T1000 (cell line): Measurements from ENCODE around the gene PHETA2.
"Not testable (repeated sequence)": the region's sequence is repeated elsewhere in the genome, so short reads cannot be mapped to it uniquely, and the experiment has no call there.

Experiments used
- DNase-seq: peaks from one replicate; lab custom pipeline; 2025; ENCODE audit warnings: mixed read lengths; lab: John Stamatoyannopoulos, UW

Gene PHETA2

DNA sequence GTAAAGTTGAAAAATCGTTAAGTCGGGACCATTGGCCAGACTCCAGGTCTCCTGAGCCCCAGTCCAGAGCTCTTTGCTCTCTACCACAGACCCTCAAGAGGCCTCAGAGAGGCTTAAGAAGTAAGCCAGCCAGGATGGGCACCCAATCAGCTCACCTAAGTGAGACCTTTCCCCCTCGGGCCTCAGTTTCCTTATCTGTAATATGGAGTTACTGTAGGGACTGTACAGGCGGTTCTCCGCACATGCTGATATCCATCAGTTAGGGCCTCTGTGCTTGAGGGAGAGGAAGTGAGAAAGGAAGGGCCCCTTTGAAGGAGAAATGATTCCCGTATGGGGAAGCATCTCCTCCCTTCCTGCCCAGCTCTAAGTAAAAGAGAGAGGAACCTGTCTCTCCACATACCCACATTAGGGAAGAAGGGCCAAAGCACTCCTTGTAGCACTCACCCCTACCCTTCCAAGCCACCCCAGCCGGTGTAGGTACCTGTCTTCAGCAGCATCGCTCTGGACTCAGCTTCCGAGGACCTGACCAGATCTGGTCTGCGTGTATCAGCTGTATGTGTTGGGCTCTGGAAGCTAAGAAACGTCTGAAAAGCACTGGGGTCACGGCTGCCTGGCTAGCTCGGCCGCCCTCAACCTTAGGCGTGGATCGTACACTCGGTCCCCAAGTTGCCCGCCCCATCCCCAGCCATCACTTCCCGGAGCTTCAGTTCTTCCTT is 4.1 kb upstream of the PHETA2 start:
- no peak for DNase-seq

DNA sequence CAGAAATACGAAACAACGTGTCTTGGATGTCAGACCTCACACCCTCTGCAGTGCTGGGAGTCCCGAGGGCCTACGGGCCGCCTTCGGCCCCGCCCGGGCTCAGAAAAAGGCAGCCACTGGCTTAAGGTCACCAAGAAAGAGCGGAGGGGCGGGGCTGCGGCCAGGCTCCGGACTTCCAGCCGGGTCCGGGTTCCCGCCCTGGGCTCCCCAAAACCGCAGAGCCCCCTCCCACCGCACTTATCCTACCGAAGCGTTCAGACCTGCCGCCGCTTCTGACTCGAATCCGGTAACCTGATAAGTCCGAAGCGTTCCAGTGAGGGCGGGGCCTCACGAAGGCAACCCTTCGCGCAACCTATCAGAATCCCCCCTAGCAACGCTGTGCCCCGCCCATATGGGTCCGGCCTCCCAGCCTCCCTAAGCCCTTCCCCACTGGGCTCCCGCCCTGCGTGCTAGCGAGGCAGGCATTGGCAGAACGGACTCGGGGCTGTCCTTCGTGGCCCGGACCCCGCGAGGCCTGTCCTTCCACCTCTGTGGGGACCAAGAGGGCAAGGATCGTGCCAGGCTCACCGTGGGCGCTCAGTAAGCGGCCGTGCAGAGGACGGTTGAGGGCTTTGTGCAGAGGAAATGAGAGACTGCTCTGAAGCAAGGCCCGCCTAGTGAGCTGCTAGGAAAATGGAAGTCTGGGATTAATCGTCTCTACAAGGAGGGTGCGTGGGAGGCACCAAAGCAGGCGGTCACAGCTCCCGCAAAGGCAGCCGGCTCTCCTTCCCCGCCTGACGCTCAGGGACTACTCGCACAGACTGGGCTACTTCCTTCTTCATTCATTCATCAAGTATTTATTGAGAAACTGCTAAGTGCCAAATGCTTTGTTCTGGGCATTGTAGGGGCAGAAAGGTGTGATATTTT is 3.3 kb upstream of the PHETA2 start, which contains the start of gene NAGA:
Gene NAGA (minus strand): TSS at position 296 of the 906 bp plus-strand sequence. CDS start 515 bp downstream, outside the sequence.
- peak; percentile 89 for DNase-seq

DNA sequence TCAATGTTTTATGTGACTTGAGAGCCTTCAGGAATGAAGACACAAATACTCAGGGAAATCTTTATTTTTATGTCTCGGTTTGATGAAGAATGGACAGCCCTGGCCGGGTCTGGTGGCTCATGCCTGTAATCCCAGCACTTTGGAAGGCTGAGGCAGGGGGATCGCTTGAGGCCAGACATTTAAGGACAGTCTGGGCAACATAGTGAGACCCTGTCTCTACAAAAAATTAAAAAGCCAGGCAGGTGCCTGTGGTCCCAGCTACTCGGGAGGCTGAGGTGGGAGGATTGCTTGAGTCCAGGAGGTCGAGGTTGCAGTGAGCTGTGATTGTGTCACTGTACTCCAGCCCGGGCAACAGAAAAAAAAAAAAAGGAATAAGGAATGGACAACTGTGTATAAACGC is 2.5 kb upstream of the PHETA2 start:
- not testable (repeated sequence) for DNase-seq

DNA sequence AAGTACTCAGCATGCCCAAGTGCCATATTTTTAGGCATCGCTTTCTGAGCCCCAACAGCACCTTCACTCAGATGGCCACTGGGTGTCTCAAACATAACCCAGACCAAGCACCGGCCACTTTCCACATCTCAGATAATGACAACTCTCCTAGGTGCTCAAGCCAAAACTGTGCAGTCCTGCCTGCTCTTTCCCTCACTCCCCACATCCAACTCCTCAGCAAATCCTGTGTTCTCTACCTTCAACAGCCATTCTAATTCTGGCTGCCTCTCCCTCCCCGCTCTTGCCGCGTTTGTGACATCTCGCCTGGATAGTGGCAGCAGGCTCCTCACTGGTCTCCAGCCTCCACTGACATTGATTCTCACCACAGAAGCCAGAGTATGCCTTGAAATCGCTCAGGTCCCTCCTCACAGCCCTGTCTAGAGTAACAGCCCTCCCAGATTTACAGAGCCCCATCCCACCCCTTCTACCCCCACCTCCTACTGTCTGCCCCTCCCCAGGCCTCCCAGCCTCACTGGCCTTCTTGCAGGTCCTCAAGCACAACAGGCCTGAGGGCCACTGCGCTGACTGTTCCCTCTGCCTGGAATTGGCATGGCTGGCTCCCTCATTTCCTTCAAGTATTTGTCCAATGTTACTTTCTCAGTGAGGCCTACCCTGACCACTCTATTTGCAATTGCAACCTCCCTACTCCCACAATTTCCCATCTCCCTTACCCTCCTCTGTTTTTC is 1.3 kb upstream of the PHETA2 start:
- no peak for DNase-seq

- DNase-seq = no peak
Measured at GRCh38 chr22:42073621-42074041, 417 bp upstream of the PHETA2 start.

DNA sequence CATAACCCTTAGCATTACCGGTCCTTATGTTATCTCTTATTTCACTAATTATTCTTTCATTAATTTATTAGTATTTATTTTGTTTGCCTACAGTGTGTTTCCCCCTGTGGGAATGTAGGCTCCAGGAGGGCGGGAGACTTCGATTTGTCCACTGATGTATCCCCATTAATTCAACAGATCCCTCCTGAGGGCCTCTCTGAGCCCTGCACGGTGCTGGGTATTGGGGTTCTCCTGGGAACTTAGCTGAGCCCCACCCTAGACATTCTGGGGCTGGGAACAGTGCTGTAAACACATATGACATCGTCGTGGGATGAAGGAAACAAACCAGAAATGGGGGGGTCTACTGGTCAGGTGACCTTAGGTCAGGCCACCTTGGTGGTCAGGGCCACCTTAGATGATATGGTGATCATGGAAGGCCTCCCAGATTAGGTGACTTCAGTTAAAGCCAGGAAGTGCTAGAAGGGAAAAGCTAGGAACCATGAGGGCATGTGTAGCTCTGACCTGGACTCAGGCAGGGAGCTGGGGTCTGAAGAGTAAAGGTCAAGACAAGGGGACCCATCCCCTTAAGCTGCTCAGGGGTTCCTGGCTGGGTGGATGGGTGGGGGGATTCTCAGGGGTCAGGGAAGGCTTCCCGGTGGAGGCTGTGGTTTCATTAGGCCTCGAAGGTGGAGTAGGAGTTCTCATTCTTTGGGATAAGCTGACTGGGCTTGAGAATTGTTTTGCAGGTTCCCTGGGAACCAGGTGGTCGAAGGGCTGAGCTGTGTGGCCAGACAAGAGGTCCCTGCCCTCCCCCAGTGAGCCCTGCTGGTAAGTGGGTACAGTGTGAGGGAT is 1.0 kb downstream of the PHETA2 start:
- no peak for DNase-seq

DNA sequence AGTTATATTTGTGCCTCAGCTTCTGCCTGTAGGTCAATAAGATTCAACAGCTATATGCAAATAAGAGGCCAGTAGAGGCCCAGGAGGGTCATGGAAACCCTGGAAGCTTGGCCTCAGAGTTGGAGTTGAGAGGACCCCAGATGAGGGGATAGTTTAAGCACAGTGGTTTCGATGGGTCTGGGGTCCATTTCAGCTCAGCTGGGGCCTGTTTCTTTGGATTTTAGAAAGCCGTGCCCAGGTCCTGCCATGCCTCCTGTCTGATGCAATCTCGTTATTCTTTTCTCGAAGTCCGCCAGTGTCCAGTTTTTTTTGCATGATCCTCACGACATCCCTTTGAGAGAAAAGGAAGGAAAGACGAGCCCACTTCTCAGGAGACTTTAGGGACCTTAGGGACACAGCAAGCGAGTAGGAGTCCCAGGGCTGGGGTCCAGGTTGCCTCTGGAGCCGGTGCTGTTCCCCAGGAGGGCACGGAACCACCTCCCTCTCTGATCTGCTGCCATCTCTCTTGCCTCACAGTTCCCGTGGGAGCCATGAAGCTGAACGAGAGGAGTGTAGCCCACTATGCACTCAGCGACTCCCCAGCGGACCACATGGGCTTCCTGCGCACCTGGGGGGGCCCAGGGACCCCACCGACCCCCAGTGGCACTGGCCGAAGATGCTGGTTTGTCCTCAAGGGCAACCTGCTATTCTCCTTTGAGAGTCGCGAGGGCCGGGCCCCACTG is 2.9 kb downstream of the PHETA2 start:
- DNase-seq = no peak

GRCh38 chr22:42077486-42078125 is 3.6 kb downstream of the PHETA2 start:
- DNase-seq = no peak

GRCh38 chr22:42078469-42079318 is 4.6 kb downstream of the PHETA2 start:
- DNase-seq = no peak

GRCh38 chr22:42079319-42080251 is 5.5 kb downstream of the PHETA2 start, which contains the start of gene SMDT1:
Gene SMDT1 (plus strand): TSS chr22:42079700. CDS start chr22:42079769, 69 bp downstream.
- DNase-seq = peak; percentile 98

GRCh38 chr22:42080287-42080686 is 6.2 kb downstream of the PHETA2 start:
- DNase-seq = peak; percentile 45

GRCh38 chr22:42083119-42083518 is 9.1 kb downstream of the PHETA2 start:
- no peak for DNase-seq

DNA sequence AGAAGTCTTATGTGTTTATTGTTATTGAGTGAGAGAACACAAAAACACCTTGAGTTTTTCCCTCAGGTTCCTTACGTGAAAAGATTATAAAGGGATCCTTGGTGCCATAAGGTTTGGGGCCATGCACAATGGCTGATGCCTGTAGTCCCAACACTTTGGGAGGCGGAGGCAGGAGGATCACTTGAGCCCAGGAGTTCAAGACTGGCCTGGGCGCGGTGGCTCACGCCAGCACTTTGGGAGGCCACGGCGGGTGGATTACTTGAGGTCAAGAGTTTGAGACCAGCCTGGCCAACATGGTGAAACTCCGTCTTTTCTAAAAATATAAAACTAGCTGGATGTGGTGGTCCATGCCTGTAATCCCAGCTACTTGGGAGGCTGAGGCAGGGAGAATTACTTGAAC is 10.8 kb downstream of the PHETA2 start:
- DNase-seq = no peak

DNA sequence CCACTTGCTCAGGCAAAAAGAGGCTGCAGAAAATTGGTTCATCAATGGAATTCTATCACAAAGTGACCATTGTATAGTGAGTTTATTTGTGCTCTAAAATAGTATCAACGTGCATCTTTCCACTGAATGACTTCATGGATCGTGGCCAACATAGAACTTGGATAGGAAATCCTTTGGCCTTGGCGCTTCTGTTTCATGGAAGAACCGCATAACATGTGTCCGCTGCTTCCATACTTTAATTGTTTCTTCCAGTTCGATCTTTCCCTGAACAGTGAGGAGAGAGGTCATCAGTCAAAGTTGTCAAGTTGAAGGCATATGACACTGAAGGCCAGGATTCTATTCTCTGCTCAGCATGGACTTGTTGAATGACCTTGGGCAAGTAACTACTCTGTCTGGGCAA is 12.0 kb downstream of the PHETA2 start:
- DNase-seq = no peak

DNA sequence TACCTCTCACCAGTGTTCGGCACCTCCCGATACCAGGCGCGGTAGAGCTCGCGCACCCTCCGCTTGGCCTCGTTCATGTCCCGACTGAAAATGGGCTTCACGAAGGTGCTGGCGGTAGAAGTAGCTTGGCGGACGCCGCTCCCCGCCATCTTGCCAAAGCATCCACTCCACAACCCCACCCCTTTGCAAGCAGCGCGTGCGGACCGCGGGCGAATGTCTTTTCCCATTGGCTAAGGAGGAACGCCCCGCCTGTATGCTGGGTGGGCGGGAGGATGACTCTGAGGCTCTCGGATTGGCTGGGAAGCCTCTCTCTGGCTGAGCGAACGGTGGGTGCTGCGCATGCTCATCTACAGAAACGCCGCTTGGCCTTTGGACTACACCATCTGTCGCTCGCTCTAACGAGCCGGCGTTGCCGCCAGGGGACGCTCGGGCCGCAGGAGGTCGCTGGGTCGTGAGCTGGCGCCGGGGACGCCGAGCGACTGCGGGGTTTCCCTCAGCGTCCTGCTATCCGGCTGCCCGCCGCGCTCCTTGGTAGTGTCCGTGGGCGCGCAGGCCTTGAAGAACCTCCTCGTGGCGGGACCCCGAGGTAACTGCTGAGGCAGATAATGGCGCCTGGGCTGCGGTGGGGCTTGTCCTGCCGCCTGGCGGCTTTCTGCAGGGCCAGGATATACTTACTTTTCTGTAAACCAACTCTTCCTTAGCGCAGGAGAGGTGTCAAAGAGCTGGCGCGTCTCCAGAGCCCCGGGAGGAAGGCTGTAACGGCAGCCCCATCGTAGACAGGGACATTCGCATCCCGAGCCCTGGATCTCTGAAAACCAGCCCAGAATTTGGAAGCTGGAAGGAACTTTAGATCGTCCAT is 16.8 kb downstream of the PHETA2 start, which contains the start of gene NDUFA6:
Gene NDUFA6 (minus strand): TSS at position 177 of the 859 bp plus-strand sequence. CDS start 28 bp downstream, at position 149.
- DNase-seq = peak; percentile 97

DNA sequence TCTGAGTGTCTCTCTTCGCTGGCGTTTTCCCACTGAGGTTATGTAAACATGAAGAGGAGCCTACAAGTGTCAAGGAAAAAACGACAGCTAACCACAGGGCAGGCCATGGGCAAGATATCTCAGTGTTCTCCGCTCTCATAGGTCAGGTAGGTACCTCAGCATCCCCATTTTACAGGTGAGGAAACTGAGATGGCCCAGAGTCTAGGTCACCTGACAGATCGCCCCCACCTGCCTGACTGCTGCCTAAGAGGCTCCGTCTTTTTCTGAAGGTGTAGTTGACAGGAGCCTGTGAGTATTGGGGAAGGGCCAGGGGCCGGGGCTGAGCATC is 17.4 kb downstream of the PHETA2 start:
- no peak for DNase-seq

DNA sequence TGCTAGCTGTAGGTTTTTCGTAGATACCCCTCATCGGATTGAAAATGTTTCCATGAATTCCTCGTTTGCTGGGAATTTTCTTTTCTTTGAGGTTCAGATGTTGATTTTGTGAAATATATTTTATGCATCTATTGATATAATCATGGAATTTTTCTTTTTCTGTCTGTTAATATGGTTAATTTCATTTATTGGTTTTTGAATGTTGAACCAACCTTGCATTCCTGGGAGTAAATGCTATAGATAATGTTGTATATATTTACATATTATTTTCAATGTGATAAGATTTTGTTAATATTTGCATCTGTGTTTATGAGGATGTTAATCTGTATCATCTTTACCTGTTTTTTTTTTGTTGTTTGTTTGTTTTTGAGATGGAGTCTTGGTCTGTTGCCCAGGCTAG is 27.2 kb downstream of the PHETA2 start:
- DNase-seq = no peak
